ENCODE results near the gene GCG.

Gene GCG

GRCh38 chr2:162152147-162152546 is at the start of gene GCG:
Gene GCG (minus strand): TSS chr2:162152247. CDS start chr2:162149178, 3,069 bp downstream.
- DNase-seq: no peak

DNA sequence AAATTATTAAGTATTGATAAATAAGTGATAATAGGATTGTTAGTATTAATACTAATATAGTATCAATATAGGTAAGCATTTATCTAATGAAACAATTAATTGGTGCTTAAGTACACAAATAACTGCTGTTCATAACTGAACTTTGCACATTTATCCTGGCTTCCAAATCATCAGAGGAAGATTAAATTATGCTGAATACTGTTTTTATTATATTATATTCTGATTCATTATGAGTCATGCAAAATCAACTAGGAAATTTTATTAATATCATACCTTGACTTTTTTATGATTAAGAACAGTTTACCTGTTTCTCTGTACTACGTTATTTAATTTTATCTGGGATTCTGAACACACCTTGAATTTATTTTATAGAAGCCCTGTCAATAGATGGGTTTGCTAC is 48.6 kb upstream of the GCG start:
- no peak for DNase-seq

GRCh38 chr2:162199913-162200312 is 47.9 kb upstream of the GCG start:
- no peak for DNase-seq

GRCh38 chr2:162198239-162198638 is 46.2 kb upstream of the GCG start:
- DNase-seq: no peak

DNA sequence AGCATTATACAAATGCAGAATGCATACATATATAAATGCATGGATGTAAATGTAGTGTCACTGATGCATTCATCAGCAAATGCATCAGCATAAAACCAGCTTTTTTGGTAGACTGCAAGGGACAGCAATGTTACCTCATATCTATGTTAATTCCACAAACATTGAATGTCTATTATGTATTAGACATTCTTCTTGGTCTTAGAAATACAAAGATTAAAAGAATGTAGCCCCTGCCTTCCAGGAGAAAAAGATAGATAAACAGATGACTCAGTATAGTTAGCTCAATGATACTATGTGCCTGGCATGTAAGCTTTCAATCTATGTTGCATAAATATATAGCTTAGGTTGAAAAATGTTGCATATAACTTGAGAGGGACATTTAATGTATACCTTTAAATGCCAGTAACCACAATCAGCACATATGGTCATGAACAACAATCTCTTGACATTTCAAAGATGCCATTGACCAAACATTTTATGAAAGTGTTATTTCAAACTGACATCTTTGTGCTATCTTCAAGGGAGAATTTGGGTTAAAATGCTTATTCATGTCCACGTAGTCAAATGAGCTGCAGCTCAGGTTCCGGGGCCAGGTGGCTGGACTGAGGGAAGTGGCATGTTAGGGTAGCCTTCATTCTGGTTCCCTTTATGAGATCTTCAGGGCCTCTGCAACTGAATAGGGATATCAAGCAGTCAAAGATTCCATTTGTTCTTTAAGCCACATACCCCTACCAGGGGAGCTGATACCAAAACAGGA is 45.2 kb upstream of the GCG start:
- no peak for DNase-seq

GRCh38 chr2:162196638-162197037 is 44.6 kb upstream of the GCG start:
- DNase-seq: no peak

DNA sequence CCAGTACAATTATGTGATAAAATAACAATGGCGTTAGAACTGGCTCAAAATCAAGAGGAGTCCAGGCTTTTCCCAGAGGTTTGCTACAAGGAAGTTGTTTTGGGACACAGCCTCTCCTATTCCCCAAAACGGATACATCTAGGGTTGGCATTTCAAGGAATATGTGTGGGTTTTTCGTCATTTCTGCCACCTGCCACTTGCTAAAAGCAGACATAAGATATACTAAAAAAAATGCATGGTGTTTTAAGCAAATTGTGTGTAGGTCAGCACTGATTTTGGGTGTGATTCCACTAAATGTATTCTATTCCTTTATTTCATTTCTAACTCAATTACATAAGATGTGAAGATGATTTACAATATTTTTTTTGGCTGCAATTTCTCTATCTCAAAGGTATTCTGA is 36.4 kb upstream of the GCG start:
- DNase-seq: no peak

DNA sequence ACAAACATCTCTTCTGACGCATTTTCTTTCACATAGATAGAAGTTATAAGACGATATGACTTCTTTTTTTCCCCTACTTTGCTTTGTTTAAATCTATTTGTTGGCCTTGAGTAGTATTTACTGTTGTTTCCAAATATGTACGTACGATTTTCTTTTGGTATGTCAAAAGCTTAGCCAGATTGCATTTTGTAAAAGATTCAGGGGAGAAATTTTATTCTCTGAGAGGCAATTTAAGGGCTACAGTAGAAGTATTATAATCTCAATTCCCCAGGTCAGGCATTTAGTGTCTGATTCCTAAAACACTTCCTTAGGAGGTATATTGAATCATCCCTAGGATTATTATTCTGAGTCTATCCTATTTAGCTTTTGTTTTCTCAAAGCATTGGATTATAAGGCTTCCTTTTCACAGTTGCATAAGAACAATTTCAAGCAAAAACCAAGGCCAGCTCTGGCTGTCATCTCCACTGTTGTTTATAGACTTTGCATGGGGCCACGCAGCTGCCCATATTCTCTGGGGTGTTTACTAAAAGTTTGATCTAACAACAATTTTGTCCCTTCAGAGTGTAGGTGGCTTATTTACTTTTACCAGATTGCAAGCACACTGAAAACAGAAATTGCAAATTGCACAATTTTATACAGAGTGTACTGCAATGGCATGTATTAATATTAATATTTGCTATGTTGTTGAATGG is 33.6 kb upstream of the GCG start:
- no peak for DNase-seq

DNA sequence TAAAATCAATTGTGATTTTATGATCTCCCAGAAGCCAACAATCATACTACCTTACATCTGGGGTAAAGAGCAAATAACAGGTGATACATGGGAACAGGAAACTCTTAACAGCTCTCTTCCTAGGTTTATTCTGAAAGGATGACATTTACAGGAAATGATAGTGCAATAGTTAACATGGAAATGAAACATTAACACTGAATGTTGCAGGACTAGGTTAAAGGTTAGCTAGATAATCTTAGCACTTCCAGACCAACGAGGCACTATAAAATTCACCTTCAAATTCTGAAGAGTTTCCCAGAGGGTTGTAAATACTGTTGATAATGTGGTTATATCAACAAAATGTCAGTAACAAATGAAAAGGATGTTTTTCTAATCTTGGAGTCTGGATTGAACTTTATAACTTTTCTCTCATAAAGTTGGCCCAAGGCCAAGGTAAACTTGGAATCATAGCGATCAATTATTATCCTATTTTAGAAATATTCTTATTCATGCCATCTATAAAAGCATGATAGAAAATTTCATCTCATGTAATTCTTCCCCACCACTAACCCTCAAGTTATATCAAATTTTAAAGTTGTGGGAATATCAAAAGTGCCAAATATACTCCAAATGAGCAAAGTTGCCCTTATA is 32.9 kb upstream of the GCG start:
- no peak for DNase-seq

- DNase-seq: no peak
Observed at GRCh38 chr2:162184359-162184758, 32.3 kb upstream of the GCG start.

DNA sequence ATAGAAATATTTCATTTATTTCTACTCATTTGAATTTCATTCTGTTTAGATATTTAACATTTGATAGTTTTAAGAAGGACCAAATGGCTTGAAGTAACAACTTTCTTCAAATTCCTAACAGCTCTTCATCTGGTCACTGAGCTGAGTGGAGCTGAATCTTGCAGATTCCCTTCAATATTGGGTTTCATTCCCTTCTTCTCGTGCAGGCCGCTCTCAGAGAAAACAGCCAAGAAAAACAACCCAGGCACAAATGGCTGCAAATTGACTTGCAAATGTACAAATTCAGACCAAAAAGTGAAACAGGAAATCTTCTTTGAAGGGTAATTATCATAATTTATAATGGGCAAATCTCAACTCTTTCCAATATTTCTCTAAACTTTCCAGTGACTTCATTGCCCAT is 30.3 kb upstream of the GCG start:
- DNase-seq: no peak

DNA sequence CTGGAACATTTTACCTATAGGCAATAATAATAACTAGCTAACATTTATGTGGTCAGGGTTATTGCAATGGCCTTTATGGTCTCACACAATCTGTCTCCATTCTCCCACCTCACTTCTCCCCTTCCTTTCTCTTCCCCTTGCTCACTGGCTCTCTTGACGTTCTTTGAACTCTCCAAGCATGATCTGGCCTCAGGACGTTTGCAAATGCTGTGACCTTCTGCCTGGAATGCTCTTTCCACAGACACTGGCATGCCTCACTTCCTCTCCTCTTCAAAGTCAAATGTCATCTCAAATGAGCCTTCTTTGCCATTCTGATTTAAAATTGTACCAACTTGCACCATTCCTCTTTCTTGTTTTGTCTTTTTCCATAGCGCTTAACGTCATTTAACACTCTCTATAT is 25.3 kb upstream of the GCG start:
- DNase-seq: no peak

DNA sequence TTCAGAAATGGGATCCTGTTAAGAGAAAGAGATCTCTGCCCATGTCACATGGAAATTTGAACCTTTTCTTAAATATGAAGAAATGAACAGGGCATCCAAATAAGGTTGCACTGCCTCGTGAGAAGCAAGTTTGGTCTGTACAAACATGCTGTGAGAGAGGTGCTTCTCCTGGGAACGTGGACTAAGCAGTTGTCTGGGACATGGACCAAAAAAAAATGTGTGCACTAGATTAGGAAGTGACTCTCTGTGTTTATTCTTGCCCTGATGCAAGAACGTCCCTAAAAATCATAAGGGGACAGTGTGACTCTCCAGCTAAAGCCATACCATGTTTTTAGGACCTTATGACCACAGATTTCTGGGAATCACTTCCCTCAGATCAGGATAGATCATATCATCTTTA is 23.7 kb upstream of the GCG start:
- DNase-seq: no peak

DNA sequence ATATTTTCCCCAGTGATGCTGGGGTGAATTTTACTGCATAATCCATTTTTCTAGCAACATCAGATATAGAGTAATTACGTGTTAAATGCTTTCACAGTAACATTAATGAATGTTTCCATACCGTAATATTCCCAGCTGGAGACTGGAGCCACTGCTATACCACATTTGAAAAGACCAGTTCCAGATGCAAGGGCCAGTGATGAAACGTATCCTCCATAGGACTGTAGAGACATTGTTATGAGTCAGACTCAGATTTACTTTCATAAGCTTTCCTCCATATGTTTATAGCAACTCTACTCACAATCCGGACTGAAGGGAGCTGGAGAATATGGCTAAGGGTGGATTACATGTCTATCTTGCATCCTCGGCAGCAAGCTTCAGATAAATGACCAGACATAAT is 22.7 kb upstream of the GCG start:
- DNase-seq: no peak

DNA sequence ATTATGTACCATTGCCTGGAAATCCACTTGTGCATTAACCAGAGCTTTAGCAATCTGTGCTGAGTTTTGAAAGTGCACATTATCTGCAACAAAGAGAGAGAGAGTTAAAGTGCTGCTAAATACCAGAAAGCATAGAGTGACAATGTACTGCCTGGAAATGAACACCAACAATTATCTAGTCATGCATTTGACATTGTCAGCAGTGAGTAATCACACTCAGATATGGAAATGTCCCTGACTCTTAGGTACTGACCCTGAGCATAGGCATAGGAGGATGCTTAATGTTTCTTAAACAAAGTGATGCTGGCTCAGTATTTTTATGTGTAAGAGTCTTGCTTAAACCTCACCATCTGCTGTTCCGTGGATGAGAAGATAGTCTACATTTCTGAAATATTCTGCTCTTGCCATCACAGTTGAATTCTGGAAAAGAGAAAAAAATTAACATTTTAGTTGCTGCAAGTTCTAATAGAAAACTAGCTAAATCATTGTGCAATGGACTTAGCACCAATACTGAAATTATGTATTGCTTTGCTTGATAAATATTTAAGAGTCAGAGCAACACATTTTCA is 20.8 kb upstream of the GCG start:
- no peak for DNase-seq

- DNase-seq: no peak
Observed at GRCh38 chr2:162166745-162167144, 14.7 kb upstream of the GCG start.

GRCh38 chr2:162166174-162166573 is 14.1 kb upstream of the GCG start:
- DNase-seq: no peak

- no peak for DNase-seq
Observed at GRCh38 chr2:162164802-162165201, 12.8 kb upstream of the GCG start.

- no peak for DNase-seq
Observed at GRCh38 chr2:162159446-162159845, 7.4 kb upstream of the GCG start.

DNA sequence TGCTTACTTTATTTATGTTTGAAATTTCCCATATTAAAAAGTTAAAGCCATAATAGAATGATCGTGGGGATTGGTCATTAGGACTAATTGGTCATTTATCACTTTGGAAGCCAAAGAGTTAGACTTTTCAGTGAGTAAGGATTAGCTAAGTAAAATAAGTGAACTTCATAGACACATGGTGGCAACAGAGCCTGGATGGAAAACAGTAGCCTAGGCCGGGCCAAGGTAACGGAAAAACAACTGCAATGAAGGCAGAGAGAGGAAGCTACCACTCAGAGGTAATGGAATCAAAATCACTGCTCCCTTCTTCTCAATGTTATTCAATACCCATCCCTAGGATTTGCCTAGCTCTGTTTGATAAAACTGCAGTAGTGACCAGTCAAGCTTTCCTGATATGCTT is 4.1 kb upstream of the GCG start:
- DNase-seq: no peak

DNA sequence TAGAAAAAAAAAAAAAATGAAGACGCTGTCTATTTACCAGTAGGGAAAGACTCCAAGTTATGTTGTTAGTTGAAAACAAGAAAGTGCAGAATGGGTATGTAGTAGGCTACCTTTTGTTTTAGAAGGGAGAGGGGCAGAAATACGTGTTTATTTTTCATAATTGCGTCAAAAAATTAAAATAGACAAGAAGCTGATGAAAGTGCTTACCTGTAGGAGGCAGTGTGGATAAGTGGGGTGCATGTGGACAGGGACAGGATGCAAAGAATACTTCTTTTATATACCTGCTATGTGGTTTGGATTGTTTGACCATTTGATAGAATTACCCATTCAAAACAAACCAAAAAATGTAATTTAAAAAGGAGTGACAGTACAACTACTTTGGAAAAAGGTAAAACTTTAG is 3.0 kb upstream of the GCG start:
- DNase-seq: no peak

GRCh38 chr2:162153608-162154224 is 1.7 kb upstream of the GCG start:
- DNase-seq: peak; percentile 64

GRCh38 chr2:162149940-162150339 is 2.1 kb downstream of the GCG start:
- DNase-seq: no peak

- DNase-seq: no peak
Observed at GRCh38 chr2:162149466-162149865, 2.6 kb downstream of the GCG start.

All from CD4-positive, alpha-beta T cell treated with Interleukin-10 for 1 hour (primary cell).